ENCODE data around the gene STX18.

STX18 gene

GRCh38 chr4:4541661-4542570, at the start of gene STX18:
TSS of gene STX18 (minus strand) at chr4:4542048. CDS start at chr4:4541964, 84 bp downstream.
- peak; percentile 91 for DNase-seq (ENCODE audit: low read depth)
- peak within 1 kb of the TSS; percentile 92 for H3K4me3 ChIP-seq (ENCODE audit: low read depth, low read length)
- TF ChIP-seq CTCF (conservative IDR thresholded peaks at IDR 0.05; ENCODE audit: low read depth, low read length) = no peak

- H3K4me3 ChIP-seq (ENCODE audit: low read depth, low read length) = no peak overlapping the region
- DNase-seq (ENCODE audit: low read depth) = no peak
- TF ChIP-seq CTCF (conservative IDR thresholded peaks at IDR 0.05; ENCODE audit: low read depth, low read length) = no peak
Observed at GRCh38 chr4:4591071-4591470, 49.2 kb upstream of the STX18 start.

- no peak overlapping the region for H3K4me3 ChIP-seq (ENCODE audit: low read depth, low read length)
- no peak for TF ChIP-seq CTCF (conservative IDR thresholded peaks at IDR 0.05; ENCODE audit: low read depth, low read length)
- DNase-seq (ENCODE audit: low read depth) = peak; percentile 39
Observed at GRCh38 chr4:4590546-4590945, 48.7 kb upstream of the STX18 start.

- peak; percentile 85 for DNase-seq (ENCODE audit: low read depth)
- H3K4me3 ChIP-seq (ENCODE audit: low read depth, low read length) = no peak overlapping the region
- TF ChIP-seq CTCF (conservative IDR thresholded peaks at IDR 0.05; ENCODE audit: low read depth, low read length) = no peak
Observed at GRCh38 chr4:4585012-4585670, 43.3 kb upstream of the STX18 start.

- H3K4me3 ChIP-seq (ENCODE audit: low read depth, low read length) = no peak overlapping the region
- no peak for TF ChIP-seq CTCF (conservative IDR thresholded peaks at IDR 0.05; ENCODE audit: low read depth, low read length)
- DNase-seq (ENCODE audit: low read depth) = no peak
Observed at GRCh38 chr4:4583606-4584005, 41.8 kb upstream of the STX18 start.

GRCh38 chr4:4582653-4583052, 40.8 kb upstream of the STX18 start:
- no peak overlapping the region for H3K4me3 ChIP-seq (ENCODE audit: low read depth, low read length)
- DNase-seq (ENCODE audit: low read depth) = no peak
- no peak for TF ChIP-seq CTCF (conservative IDR thresholded peaks at IDR 0.05; ENCODE audit: low read depth, low read length)
